Measurements from ENCODE around the gene CEP128. TPM values are rescaled to one million over a fixed set of nuclear protein-coding genes. Genes with fewer than 3 reads are reported as not detected.

CEP128 gene
- total and polyA plus RNA-seq, 4 donors, result 3.2 to 15.7 (median 5.4) TPM

- DNase-seq (ENCODE audit: low read depth in 4 of 6, low spot score in 6 of 6), result no peak
- no CpG with 5 or more reads among the region's 6 CpGs for WGBS (ENCODE audit: insufficient coverage)
- no peaks in the 10 kb centered on the region for H3K27me3 ChIP-seq (ENCODE audit: control insufficient read depth, insufficient read depth, low read length)
- H3K4me3 ChIP-seq (ENCODE audit: low read depth, low read length), result no peak overlapping the region
- no peaks in the 10 kb centered on the region for H3K36me3 ChIP-seq (ENCODE audit: control insufficient read depth, insufficient read depth, low read length)
- no peaks in the 10 kb centered on the region for H3K4me1 ChIP-seq (ENCODE audit: control insufficient read depth, insufficient read depth, low read length)
- no peak overlapping the region for H3K27ac ChIP-seq (ENCODE audit: low read depth, low read length)
- peaks cover 4% of the 10 kb centered on the region for H3K9me3 ChIP-seq (ENCODE audit: control insufficient read depth, insufficient read depth, low read length)
These were observed 464.0 kb downstream of the CEP128 start for GRCh38 chr14:80477388-80478160.

- Histone ChIP-seq H3K4me1 (ENCODE audit: control insufficient read depth, insufficient read depth, low read length) (no peaks in the 10 kb centered on the region), H3K4me3 (ENCODE audit: low read depth, low read length) (no peak overlapping the region), H3K27me3 (ENCODE audit: control insufficient read depth, insufficient read depth, low read length) (no peaks in the 10 kb centered on the region), H3K36me3 (ENCODE audit: control insufficient read depth, insufficient read depth, low read length) (no peaks in the 10 kb centered on the region), H3K9me3 (ENCODE audit: control insufficient read depth, insufficient read depth, low read length) (peaks cover 4% of the 10 kb centered on the region), H3K27ac (ENCODE audit: low read depth, low read length) (no peak overlapping the region)
- DNase-seq (ENCODE audit: low read depth in 4 of 6, low spot score in 6 of 6), result no peak
- WGBS (ENCODE audit: insufficient coverage), result 100% methylated on average over 2 of the region's 4 CpGs
These were observed 466.5 kb downstream of the CEP128 start for GRCh38 chr14:80475074-80475473.

- 59% methylated on average over 4 of the region's 5 CpGs for WGBS (ENCODE audit: insufficient coverage)
- Histone ChIP-seq H3K9me3 (ENCODE audit: control insufficient read depth, insufficient read depth, low read length) (peaks cover 3% of the 10 kb centered on the region), H3K36me3 (ENCODE audit: control insufficient read depth, insufficient read depth, low read length) (no peaks in the 10 kb centered on the region), H3K27ac (ENCODE audit: low read depth, low read length) (no peak overlapping the region), H3K27me3 (ENCODE audit: control insufficient read depth, insufficient read depth, low read length) (no peaks in the 10 kb centered on the region), H3K4me3 (ENCODE audit: low read depth, low read length) (no peak overlapping the region), H3K4me1 (ENCODE audit: control insufficient read depth, insufficient read depth, low read length) (no peaks in the 10 kb centered on the region)
- DNase-seq (ENCODE audit: low read depth in 4 of 6, low spot score in 6 of 6), result no peak
These were observed 473.0 kb downstream of the CEP128 start for GRCh38 chr14:80468331-80469122.

GRCh38 chr14:80465546-80466220 lies 475.9 kb downstream of the CEP128 start:
- Histone ChIP-seq H3K4me3 (ENCODE audit: low read depth, low read length) (no peak overlapping the region), H3K9me3 (ENCODE audit: control insufficient read depth, insufficient read depth, low read length) (no peaks in the 10 kb centered on the region), H3K27me3 (ENCODE audit: control insufficient read depth, insufficient read depth, low read length) (no peaks in the 10 kb centered on the region), H3K36me3 (ENCODE audit: control insufficient read depth, insufficient read depth, low read length) (no peaks in the 10 kb centered on the region), H3K4me1 (ENCODE audit: control insufficient read depth, insufficient read depth, low read length) (no peaks in the 10 kb centered on the region), H3K27ac (ENCODE audit: low read depth, low read length) (no peak overlapping the region)
- WGBS (ENCODE audit: insufficient coverage), result 48% methylated on average over 5 of the region's 7 CpGs
- DNase-seq (ENCODE audit: low read depth in 4 of 6, low spot score in 6 of 6), result peak in 2 of 6 donors; percentile 21 to 60

GRCh38 chr14:80464531-80465149 lies 476.9 kb downstream of the CEP128 start:
- 71% methylated on average over 14 of the region's 15 CpGs for WGBS (ENCODE audit: insufficient coverage)
- no peak for DNase-seq (ENCODE audit: low read depth in 4 of 6, low spot score in 6 of 6)

GRCh38 chr14:80456209-80456608 lies 485.3 kb downstream of the CEP128 start:
- Histone ChIP-seq H3K4me3 (ENCODE audit: low read depth, low read length) (no peak overlapping the region), H3K9me3 (ENCODE audit: control insufficient read depth, insufficient read depth, low read length) (peaks cover 1% of the 10 kb centered on the region), H3K4me1 (ENCODE audit: control insufficient read depth, insufficient read depth, low read length) (no peaks in the 10 kb centered on the region), H3K36me3 (ENCODE audit: control insufficient read depth, insufficient read depth, low read length) (no peaks in the 10 kb centered on the region), H3K27ac (ENCODE audit: low read depth, low read length) (no peak overlapping the region), H3K27me3 (ENCODE audit: control insufficient read depth, insufficient read depth, low read length) (no peaks in the 10 kb centered on the region)
- DNase-seq (ENCODE audit: low read depth in 4 of 6, low spot score in 6 of 6), result no peak
- WGBS (ENCODE audit: insufficient coverage), result no CpG with 5 or more reads among the region's 1 CpG

More at GRCh38 chr14:80464531-80465149, 476.9 kb downstream of the CEP128 start:
- Histone ChIP-seq H3K27me3 (ENCODE audit: control insufficient read depth, insufficient read depth, low read length) (no peaks in the 10 kb centered on the region), H3K4me3 (ENCODE audit: low read depth, low read length) (no peak overlapping the region), H3K27ac (ENCODE audit: low read depth, low read length) (no peak overlapping the region), H3K36me3 (ENCODE audit: control insufficient read depth, insufficient read depth, low read length) (no peaks in the 10 kb centered on the region), H3K4me1 (ENCODE audit: control insufficient read depth, insufficient read depth, low read length) (no peaks in the 10 kb centered on the region), H3K9me3 (ENCODE audit: control insufficient read depth, insufficient read depth, low read length) (no peaks in the 10 kb centered on the region)

GRCh38 chr14:80455031-80455430 lies 486.5 kb downstream of the CEP128 start:
- WGBS (ENCODE audit: insufficient coverage), result no CpG with 5 or more reads among the region's 6 CpGs
- peak in 1 of 6 donors; percentile 5 for DNase-seq (ENCODE audit: low read depth in 4 of 6, low spot score in 6 of 6)
- Histone ChIP-seq H3K36me3 (ENCODE audit: control insufficient read depth, insufficient read depth, low read length) (no peaks in the 10 kb centered on the region), H3K27ac (ENCODE audit: low read depth, low read length) (no peak overlapping the region), H3K4me3 (ENCODE audit: low read depth, low read length) (no peak overlapping the region), H3K4me1 (ENCODE audit: control insufficient read depth, insufficient read depth, low read length) (no peaks in the 10 kb centered on the region), H3K9me3 (ENCODE audit: control insufficient read depth, insufficient read depth, low read length) (peaks cover 9% of the 10 kb centered on the region), H3K27me3 (ENCODE audit: control insufficient read depth, insufficient read depth, low read length) (no peaks in the 10 kb centered on the region)

GRCh38 chr14:80448267-80448666 lies 493.3 kb downstream of the CEP128 start:
- no peak overlapping the region for H3K4me3 ChIP-seq (ENCODE audit: low read depth, low read length)
- H3K4me1 ChIP-seq (ENCODE audit: control insufficient read depth, insufficient read depth, low read length), result no peaks in the 10 kb centered on the region
- H3K9me3 ChIP-seq (ENCODE audit: control insufficient read depth, insufficient read depth, low read length), result peaks cover 9% of the 10 kb centered on the region
- no peaks in the 10 kb centered on the region for H3K27me3 ChIP-seq (ENCODE audit: control insufficient read depth, insufficient read depth, low read length)
- H3K27ac ChIP-seq (ENCODE audit: low read depth, low read length), result no peak overlapping the region
- no CpG with 5 or more reads among the region's 3 CpGs for WGBS (ENCODE audit: insufficient coverage)
- H3K36me3 ChIP-seq (ENCODE audit: control insufficient read depth, insufficient read depth, low read length), result no peaks in the 10 kb centered on the region
- DNase-seq (ENCODE audit: low read depth in 4 of 6, low spot score in 6 of 6), result no peak

- no peak overlapping the region for H3K4me3 ChIP-seq (ENCODE audit: low read depth, low read length)
- DNase-seq (ENCODE audit: low read depth in 4 of 6, low spot score in 6 of 6), result no peak
- no peaks in the 10 kb centered on the region for H3K36me3 ChIP-seq (ENCODE audit: control insufficient read depth, insufficient read depth, low read length)
- no peak overlapping the region for H3K27ac ChIP-seq (ENCODE audit: low read depth, low read length)
- no peaks in the 10 kb centered on the region for H3K4me1 ChIP-seq (ENCODE audit: control insufficient read depth, insufficient read depth, low read length)
- H3K27me3 ChIP-seq (ENCODE audit: control insufficient read depth, insufficient read depth, low read length), result no peaks in the 10 kb centered on the region
- H3K9me3 ChIP-seq (ENCODE audit: control insufficient read depth, insufficient read depth, low read length), result peaks cover 9% of the 10 kb centered on the region
These were observed 494.1 kb downstream of the CEP128 start for GRCh38 chr14:80447392-80447791.
